ENCODE data around the gene FHIT.
A peak's percentile ranks its signal among the peaks of the same experiment; 100 is the strongest.

FHIT gene

DNA sequence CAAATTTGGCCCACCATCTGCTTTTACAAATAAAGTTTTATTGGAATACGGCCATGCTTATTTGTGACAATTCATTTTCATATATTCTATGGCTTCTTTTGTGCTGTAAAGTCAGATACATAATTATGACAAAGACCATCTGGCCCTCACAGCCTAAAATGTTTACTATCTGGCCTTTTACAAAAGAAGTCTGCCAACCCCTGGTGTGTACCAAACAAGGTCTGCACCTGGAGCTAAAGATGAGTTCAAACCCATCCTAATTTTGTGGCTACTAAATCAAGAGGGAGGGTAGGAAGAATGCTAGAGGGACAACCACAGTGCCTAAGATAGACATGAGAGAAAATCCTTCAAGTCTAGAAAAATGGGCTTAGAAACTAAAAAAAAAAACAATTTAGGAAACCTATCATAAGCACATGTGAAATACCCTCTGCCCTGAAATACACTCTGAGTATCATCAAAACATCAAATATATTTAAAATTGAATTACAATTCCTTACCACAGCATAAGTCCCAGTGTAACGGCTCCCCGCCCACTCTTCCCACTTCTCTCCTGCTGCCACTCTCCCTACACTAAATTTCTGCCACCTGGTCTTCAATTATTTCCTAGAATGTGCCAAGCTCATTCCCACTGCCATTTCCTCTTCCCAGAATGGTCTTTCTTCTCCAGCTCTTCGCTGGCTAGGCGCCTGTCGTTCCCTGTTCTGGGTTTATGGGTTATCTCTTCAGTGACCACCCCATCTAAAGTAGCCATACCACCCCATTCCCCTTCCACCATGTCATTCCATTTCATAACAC lies 1250.7 kb downstream of the FHIT start:
- no peak for DNase-seq (ENCODE audit: low read depth in 3 of 3)

DNA sequence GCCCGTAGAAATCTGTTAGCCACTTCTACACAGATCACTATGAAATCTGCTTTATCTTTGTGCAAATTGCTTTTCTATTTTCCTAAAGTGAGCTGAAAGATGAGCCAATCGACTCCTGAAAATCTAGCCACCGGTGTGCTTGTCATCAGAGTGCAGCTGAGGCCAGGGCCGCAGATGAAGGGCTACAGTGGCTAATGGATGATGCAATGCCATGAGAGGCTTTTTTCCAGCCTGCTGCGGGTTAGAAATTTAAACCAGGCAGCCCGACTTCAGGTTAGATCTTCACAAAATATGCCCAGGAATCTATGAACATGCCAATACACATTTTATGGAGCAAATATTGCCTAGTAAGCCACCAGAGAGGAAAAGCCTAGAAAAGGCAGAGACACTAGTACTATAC lies 1253.2 kb downstream of the FHIT start:
- DNase-seq (ENCODE audit: low read depth in 3 of 3): no peak

DNA sequence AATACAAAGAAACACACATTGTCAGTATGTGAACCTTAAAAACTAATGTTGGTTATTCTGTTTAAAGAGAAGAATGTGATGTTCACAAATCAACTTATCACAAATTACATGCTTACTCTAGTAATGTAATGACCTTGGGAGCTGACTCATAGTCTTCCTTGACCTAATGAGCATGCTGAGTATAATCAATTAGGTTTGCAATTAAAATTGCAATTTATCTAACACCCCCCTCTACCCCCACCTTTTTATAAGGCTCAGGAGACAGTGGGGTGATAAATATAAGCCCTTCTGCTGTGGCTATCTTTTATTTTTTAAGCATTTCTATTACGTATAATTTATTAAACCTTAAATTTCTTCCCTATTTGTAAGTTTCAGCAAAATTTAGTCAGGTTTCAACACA lies 1253.7 kb downstream of the FHIT start:
- DNase-seq (ENCODE audit: low read depth in 3 of 3): no peak

DNA sequence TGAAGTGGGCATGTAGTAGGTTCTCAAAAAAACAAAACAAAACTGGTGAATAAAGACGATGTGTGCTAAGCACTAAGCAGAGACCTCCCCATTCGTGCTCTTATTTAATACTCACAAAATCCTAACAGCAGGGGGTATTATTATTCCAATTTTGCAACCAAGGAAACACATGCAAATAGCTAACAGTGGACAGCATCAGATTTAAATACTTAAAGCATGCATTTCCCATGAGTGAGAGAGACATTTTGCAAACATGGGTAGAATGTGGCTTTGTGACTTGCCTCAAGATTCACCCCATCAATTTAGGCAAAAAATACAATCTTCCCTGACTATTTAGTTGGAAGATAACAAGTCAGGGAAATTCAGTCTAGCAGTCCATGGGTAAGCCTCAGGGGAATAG lies 1255.2 kb downstream of the FHIT start:
- DNase-seq (ENCODE audit: low read depth in 3 of 3): no peak

DNA sequence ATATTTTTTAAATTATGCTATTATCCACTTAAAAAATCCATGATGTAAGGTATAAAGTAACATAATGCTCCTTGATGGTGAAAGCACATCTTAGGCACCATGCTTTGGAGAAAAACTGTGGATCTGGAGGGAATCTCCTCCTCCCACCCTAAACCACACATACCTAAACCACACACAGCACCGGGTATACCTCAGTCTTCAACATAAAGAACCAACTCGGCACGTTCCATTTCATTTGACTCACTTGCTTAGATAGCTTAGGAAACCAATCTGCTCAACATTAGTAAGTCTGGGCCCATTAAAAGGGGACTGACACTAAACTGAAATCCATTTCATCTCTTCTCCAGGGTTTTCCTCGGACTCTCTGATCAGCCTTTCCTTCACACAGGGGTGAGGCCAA lies 1255.7 kb downstream of the FHIT start:
- no peak for DNase-seq (ENCODE audit: low read depth in 3 of 3)

DNA sequence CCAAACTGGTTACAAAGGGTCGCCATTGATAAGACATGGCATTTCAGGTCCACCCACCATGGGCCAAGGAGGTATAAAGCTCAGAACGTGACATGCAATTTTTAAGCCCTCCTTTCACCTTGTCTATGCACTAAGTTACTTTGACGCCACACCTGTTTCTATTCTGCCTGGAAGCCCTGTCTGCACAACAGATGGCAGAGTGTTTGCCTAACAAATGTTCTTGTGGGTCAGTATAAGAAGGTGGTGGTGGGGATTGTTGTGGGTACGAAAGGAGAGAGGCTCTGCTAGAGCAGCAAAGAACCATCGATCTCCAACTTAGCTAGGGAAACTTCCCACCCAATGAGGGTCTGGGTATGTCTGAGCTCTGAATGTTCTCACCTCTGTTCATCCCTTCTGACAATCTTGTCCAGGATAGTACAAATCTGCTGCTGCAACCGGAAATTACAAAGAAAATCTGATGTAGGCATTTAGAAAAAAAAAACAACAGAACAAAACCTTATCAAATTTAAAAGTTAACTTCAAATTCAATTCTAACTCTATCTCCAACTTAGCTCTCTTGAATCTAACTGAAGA lies 1256.4 kb downstream of the FHIT start:
- no peak for DNase-seq (ENCODE audit: low read depth in 3 of 3)

DNA sequence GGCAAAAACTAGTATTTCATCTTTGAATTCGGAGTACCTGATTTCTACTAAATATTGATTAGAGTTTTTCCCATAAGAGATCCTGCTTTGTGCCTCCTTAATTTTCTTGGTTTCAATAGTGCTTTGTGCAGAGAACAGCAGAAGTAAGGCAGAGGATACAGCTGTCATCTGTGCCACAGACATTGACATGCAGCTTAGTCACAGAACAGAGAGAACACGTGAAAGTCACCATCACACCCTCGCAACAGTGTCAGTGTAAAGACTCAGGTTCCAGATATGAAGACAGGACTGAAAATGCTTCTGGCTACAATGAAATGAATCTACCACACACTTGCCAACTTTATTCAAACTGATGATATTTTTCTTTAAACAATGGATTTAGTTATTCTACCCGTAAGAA lies 1258.7 kb downstream of the FHIT start:
- peak in 1 of 3 experiments; percentile 27 for DNase-seq (ENCODE audit: low read depth in 3 of 3)

DNA sequence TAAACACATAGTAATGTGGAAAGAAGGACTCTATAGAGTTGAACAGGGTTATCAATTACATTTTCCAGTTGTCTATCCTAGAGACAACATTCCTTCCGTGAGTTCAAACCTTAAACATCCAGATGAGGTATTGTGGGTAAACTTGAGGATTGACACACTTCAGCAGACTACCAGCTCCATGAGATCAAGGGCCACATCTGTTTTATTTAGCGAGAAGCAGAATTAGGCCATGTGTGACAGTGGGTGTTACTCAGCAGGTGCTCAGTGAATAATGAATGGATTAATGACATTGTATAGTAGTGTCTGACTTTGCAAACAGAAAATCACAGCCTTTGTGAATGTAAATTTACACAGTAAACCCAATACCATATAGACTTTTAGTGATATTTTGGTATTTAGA lies 1260.3 kb downstream of the FHIT start:
- DNase-seq (ENCODE audit: low read depth in 3 of 3): no peak

DNA sequence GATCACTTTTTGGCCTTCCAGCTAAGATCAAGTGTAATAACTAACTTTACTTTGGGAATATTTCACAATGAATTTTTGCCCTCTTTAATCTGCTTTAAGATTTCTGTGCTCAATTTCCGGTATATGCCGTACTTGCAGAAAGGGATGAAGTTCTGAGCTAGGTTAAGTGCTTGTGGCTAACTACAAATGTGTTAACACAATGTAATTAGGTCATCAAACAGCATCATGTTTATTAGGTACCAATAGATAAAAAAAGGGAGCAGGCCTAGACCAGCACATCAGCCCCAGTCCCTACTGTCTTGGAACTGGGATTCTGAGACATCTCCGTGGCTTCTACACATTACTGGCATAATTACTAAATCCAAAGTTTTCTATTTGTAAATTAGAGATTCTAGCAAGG lies 1268.7 kb downstream of the FHIT start:
- no peak for DNase-seq (ENCODE audit: low read depth in 3 of 3)

DNA sequence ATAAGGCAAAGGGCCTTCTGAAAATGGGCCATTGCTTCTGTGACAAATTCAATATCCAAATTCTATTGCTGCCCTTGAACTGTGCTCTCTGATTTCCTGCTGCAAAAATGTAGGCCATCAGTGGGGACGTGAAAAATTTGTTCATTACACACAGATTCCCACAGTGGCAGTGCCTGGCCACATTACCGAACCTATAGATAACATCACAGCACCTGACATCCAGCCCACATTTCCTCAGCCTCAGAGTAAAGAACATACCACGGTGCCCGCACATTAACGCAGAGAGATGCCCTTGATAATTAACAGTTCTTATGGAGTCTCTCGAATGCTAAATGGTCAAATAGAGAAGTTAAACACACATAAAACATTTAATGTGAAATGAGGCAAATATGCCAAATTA lies 1269.9 kb downstream of the FHIT start:
- DNase-seq (ENCODE audit: low read depth in 3 of 3): no peak

DNA sequence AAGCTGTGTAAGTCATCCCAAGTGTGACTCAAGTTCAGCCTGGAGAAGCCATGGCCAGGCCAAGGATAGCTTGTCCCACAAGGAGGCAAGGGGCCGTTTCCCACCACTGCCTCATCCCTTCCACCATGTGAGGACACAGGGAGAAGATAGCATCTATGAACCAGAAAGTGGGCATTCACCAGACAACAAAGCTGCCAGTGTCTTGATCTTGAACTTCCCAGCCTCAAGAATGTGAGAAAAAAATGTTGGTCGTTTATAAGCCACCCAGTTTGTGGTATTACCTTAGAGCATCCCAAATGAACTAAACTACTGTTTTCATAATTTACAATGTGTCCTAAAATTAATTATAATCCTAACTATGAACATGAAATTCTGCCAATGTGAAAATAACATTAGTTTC lies 1270.7 kb downstream of the FHIT start:
- no peak for DNase-seq (ENCODE audit: low read depth in 3 of 3)

DNA sequence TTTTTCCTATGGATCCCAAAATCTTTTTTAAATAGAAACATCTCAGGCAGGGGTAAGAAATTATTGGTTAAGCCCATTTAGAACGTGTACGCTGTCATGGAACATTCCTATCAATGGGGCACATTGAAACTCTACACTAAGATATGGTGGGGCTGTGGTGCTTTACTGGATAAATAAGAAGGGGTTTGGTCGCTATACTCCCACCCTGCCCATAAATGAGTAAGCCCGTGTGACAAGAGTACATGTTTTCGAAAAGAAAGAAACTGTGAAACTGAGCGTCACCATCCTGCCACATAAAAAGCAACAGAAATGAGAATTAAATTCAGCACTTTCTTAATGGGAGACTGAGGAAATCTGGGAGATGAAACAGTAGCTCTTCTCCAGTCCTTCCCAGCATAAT lies 1271.7 kb downstream of the FHIT start:
- DNase-seq (ENCODE audit: low read depth in 3 of 3): peak in 1 of 3 experiments; percentile 18

DNA sequence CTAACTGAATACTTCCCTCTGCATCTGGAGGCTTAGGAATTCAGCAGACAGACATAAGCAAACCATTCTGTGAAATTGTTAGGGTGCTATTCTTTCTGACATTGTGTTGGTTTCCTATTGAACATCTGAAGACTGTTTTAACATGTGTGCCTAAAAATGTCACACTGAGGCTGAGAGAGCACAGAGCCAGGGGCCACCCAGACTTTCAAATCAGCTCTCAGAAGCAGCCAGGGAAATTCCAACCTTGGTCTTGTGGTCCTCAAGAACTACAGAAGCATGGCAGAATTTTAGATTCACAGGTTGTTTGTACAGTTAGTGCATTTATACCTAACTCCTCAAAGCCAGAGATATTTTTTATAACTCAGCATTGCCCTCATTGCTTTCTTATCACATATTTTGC lies 1272.3 kb downstream of the FHIT start:
- DNase-seq (ENCODE audit: low read depth in 3 of 3): peak in 1 of 3 experiments; percentile 35

DNA sequence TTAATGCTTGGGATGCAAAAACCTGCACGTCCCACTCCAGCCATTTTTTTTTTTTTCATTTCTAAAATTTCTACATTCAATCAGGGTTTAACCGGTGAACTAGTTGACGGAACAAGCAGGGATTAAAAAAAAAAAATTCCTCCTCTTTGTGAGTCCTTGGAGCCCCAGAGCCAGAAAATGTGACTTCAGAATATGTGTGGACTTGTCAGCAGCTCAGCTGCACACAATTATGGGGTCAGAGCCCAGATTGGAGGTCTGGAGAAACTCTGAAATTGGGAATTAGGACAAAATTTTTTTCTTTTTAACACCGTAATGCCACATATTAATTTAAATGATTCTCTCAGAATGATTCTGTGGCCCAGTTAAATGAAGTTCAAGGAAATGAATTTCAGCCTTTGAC lies 1280.5 kb downstream of the FHIT start:
- DNase-seq (ENCODE audit: low read depth in 3 of 3): no peak

DNA sequence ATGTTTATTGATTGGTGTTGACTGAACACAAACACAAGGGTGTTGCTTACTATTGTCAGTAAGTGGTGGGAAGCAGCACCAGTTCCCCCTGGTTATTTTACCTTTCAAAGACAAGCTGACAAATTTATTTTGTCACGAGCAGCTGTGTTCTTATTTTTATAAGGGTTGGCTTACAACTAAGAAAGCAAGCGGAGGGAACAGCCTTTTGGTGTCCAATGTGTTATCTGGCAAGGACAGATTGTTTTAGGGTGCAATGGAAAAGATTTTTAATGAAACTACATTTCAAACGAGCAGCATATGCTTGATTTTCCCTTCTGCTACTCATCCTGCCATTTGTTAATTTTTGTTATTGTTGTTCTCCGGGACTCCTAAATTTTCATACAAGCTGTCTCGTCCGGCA lies 1280.9 kb downstream of the FHIT start:
- DNase-seq (ENCODE audit: low read depth in 3 of 3): no peak

DNA sequence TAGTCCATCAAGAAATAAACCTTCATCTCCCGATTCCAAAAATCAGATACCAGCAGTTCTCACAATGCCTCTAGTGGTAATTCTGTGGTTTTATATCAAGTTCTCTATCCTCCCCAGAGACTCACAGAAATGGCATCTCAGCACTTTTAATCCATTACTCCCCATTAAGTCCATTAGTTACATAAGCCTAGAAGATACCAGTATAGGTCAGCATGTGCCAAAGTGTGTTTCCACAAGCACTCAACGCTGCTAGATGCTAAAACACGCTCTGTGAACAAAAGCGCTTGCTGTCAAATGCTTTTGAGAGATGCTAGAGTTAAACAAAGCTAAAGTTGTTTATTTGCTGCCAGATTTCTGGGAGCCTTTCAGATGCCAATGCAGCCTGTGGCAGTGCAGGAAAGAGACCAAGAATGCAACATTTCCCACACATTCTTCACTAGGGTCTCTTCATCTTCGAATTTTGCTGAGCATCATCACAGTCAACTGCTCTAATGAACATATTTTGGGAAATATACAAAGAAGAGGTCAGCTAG lies 1282.7 kb downstream of the FHIT start:
- no peak for DNase-seq (ENCODE audit: low read depth in 3 of 3)

DNA sequence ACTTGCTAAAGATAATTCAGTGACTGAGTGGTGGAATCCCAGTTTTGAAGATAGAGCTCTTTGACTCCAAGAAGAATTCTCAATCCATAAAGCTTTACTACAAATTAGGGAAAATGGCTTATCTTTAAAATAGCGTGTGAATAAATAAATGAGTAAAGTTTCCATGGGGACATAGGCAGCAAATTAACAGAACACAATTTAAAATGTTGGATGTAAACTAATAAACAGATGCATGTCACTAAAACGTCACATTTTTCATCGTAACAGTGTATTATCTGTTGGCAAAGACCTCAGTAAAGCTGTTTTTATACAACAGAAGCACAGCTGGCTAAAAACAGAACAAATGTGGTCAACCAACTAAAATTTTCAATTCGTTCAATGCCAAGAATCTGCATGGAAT lies 1287.6 kb downstream of the FHIT start:
- no peak for DNase-seq (ENCODE audit: low read depth in 3 of 3)

DNA sequence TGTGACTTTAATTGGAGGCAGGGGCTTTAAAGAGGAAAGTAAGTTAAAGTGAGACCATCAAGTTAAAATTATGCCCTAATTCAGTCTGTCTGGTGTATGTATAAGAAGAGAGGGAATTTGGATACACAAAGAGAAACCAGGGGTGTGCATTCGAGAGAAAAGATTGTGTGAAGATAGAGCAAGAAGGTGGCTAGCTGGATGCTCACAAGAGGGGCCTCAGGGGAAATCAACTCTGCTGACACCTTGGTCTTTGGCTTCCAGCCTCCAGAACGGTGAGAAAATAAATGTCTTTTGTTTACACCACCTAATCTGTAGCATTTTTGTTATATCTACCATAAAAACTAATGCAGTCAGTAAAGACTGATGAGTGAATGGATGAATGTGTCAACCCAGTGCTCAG lies 1294.1 kb downstream of the FHIT start:
- no peak for DNase-seq (ENCODE audit: low read depth in 3 of 3)

DNA sequence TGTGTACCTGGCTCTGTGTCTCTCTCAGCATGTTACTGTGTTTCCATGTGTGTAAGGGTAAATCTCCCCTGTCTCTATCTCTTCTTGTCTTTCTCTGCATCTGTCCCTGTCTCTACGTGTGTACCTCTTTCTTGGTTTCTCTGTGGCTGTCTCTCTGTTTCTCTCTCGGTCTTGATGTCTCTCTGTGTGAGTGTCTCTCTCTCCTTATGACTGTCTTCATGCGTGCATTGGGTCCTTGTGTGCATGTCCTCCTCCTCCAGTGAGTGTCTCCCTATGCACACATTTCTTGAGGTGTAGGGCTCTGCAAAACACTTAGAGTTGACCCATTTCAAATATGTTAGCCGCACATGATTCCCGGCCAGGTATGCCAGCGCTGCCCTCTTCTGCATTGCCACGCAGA lies 1298.1 kb downstream of the FHIT start:
- no peak for DNase-seq (ENCODE audit: low read depth in 3 of 3)

DNA sequence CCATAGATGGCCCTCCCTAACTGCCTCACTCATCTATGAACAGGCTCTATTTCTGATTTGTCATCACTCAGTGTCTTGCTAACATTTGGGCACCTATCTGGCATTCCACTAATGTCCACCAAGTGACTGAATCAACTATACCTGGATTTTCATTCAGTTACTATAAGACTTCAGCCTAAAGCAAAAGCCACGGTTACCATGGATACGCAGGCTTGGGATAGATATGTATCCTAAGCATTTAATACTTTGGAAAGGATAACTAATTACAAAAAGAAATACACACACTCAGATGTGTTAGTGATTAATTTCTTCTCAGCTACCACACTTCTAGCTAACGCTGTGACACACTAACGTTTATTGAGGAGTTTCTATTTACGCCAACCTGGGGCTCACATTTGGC lies 1301.9 kb downstream of the FHIT start:
- DNase-seq (ENCODE audit: low read depth in 3 of 3): no peak

DNA sequence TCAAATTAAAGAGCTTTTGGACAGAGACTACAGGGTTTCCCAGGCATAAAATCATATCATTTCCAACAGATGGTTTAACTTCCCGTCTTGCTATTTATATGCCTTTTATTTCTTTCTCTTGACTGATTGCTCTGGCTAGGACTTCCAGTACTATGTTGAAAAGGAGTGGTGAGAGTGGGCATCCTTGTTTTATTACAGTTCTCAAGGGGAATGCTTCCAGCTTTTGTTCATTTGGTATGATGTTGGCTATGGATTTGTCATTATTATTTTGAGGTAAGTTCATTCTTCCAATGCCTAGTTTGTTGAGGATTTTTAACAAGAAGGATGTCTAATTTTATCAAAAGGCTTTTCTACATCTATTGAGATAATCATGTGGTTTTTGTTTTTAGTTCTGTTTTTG lies 1304.9 kb downstream of the FHIT start:
- DNase-seq (ENCODE audit: low read depth in 3 of 3): no peak

DNA sequence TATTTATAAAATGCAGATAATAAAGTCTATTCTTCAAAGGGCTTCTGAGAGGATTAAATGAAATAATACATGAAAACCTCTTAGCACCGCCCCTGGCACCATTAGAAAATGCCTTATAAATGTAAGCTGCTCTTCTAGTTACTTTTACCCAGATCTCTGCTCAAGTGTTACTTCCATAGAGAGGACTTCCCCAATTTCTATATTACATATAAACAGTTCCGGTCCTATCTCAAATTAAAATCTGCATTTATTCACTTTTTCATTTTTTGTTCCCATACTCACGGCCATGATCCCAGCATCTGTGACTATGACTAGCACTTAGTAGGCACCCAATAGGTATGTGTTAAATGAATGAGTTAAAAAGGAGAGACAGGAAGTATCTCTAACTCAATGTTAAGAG lies 1310.5 kb downstream of the FHIT start:
- DNase-seq (ENCODE audit: low read depth in 3 of 3): no peak

DNA sequence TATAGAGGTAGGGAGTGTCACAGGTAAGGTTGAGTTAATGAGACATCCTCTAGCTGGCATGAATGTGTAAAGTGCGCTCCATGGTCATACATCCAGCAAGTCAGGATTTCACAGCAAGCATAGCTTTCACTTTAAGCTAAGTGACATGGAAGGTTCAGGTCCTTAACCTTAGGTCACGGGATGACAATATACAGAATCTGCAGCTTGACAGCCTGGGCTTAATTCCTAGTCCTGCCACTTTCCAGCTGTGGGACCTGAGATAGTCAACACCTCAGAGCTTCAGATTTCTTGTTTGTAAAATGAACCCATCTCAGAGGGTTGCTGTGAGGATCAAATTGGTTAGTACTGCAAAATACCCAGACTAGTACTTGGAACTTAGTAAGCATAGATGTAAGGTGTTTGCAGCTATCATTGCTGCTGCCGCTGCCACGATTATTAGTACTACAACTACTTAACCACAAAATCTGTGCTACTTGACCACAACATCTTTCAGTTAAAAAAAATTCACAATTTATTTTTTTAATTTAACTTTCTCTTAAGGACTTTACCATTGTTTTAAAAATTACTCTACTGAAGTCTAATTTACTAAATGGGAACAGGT lies 1311.3 kb downstream of the FHIT start:
- DNase-seq (ENCODE audit: low read depth in 3 of 3): no peak
